ENCODE measurements around the gene CHRDL2.
A peak's percentile ranks its signal among the peaks of the same experiment; 100 is the strongest.

GRCh38 chr11:74726547-74727182 lies 4.6 kb downstream of the CHRDL2 start:
- TF ChIP-seq POLR2A (IDR thresholded peaks at IDR 0.05) = no peak
- TF ChIP-seq, protein P1, sequence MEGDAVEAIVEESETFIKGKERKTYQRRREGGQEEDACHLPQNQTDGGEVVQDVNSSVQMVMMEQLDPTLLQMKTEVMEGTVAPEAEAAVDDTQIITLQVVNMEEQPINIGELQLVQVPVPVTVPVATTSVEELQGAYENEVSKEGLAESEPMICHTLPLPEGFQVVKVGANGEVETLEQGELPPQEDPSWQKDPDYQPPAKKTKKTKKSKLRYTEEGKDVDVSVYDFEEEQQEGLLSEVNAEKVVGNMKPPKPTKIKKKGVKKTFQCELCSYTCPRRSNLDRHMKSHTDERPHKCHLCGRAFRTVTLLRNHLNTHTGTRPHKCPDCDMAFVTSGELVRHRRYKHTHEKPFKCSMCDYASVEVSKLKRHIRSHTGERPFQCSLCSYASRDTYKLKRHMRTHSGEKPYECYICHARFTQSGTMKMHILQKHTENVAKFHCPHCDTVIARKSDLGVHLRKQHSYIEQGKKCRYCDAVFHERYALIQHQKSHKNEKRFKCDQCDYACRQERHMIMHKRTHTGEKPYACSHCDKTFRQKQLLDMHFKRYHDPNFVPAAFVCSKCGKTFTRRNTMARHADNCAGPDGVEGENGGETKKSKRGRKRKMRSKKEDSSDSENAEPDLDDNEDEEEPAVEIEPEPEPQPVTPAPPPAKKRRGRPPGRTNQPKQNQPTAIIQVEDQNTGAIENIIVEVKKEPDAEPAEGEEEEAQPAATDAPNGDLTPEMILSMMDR (IDR thresholded peaks at IDR 0.05) = peak in 1 of 3 donors; percentile 71
